Nephron progenitor cell (in vitro differentiated cells): ENCODE results near the gene CDH4.

Experiments
- DNase-seq: peaks from one replicate; pipeline ENCODE4 v3.0.0; 2021
- H3K27ac Mint-ChIP-seq: 2 replicates; pipeline ENCODE4 v1.8.0; 2021; ENCODE audit warnings: mild to moderate bottlenecking, moderate library complexity, mixed read lengths
- H3K27me3 Mint-ChIP-seq: 2 replicates; pipeline ENCODE4 v1.8.0; 2021; ENCODE audit warnings: mild to moderate bottlenecking, low read depth, mixed read lengths; ENCODE audit not compliant: poor library complexity
- H3K36me3 Mint-ChIP-seq: 2 replicates; pipeline ENCODE4 v1.8.0; 2021; ENCODE audit warnings: low read depth, mixed read lengths
- H3K4me1 Mint-ChIP-seq: 2 replicates; pipeline ENCODE4 v1.8.0; 2021; ENCODE audit warnings: mixed read lengths
- H3K4me3 Mint-ChIP-seq: 2 replicates; pipeline ENCODE4 v1.8.0; 2021; ENCODE audit warnings: mild to moderate bottlenecking, moderate library complexity, mixed read lengths
- H3K9me3 Mint-ChIP-seq: 2 replicates; pipeline ENCODE4 v1.8.0; 2021; ENCODE audit warnings: mild to moderate bottlenecking, moderate library complexity, mixed read lengths
- TF ChIP-seq, protein P1 (sequence below): fragments of 200-600 bp; sonication (generic); IDR thresholded peaks from 2 replicates; pipeline ENCODE4 v1.5.0; 2021; ENCODE audit warnings: antibody characterized with exemption

CDH4 gene

DNA sequence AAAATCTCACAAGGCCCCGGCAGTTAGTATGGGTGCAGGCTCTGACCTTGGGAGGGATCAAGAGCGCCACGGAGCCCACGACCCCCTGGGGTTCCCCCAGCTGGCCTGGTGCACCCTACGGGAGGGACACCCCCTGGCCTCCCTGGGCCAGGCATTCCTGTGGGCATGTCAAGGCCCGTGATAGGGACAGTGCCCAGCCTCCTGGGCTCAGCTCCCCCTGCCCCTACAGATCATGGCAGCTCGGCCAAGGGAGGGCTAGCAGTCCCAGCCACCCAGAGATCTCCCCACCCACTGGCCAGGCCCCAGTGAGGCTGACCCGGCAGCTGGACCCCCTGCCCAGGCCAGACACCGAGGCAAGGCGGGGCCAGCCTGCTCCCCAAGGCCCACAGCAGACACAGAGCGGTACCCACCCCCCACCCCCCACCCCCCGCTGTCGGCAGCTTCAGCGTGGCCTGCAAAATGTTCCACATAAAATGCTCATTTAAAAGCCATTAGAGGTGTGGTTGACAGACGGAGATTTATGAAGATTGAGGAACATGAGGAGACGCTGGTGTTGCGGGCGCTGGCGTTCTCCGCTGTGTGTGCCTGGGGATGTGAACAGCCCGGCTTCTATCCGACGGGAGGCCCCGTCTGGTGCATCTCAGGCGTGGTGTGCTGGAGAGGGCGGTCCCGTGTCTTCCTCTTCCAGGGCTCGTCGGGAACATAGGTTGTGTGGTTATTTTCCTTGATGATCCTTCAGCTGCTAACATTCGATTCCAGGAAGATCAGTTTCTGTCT lies 625.1 kb downstream of the CDH4 start:
- H3K9me3 Mint-ChIP-seq: no peaks in the 10 kb centered on the region
- H3K36me3 Mint-ChIP-seq: no peaks in the 10 kb centered on the region
- TF ChIP-seq, protein P1, sequence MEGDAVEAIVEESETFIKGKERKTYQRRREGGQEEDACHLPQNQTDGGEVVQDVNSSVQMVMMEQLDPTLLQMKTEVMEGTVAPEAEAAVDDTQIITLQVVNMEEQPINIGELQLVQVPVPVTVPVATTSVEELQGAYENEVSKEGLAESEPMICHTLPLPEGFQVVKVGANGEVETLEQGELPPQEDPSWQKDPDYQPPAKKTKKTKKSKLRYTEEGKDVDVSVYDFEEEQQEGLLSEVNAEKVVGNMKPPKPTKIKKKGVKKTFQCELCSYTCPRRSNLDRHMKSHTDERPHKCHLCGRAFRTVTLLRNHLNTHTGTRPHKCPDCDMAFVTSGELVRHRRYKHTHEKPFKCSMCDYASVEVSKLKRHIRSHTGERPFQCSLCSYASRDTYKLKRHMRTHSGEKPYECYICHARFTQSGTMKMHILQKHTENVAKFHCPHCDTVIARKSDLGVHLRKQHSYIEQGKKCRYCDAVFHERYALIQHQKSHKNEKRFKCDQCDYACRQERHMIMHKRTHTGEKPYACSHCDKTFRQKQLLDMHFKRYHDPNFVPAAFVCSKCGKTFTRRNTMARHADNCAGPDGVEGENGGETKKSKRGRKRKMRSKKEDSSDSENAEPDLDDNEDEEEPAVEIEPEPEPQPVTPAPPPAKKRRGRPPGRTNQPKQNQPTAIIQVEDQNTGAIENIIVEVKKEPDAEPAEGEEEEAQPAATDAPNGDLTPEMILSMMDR: no peak
- no peak overlapping the region for H3K4me3 Mint-ChIP-seq
- H3K27ac Mint-ChIP-seq: no peak overlapping the region
- DNase-seq: no peak
- peaks cover 4% of the 10 kb centered on the region for H3K4me1 Mint-ChIP-seq
- peaks cover 7% of the 10 kb centered on the region for H3K27me3 Mint-ChIP-seq

DNA sequence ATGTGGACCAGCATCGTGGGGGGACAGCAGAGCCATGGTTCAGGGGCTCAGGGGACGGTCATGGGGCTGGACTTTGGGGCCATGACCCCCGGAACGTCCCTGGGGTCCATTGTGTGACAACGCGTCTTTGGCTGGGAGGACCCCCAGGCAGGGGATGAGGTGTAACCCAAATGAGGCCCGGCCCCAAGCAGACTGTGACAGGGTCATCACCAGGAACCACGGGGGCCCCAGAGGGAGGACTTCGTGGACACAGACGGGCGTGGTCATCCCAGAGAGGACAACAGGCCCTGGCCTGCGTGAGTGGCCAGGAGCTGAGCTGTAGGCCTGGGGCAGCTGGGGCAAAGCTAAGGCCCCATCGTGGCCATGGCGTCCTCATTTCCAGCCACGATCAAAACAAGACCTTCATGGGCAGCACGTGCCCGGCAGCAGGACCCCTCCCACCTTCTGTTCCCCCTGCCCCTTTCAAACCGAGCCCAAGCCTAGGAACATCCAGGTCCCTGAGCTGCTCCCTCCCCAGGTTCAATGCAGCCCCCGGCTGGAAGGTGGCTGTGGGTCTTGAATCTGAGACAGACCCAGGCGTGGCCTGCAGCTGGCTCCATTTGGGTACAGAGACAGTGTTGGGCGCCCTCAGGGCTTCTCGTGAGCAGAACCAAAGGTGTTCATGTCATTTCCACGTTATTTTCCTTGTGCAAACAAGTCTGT lies 625.9 kb downstream of the CDH4 start:
- peaks cover 7% of the 10 kb centered on the region for H3K4me1 Mint-ChIP-seq
- no peak for DNase-seq
- H3K36me3 Mint-ChIP-seq: no peaks in the 10 kb centered on the region
- peaks cover 7% of the 10 kb centered on the region for H3K27me3 Mint-ChIP-seq
- H3K27ac Mint-ChIP-seq: no peak overlapping the region
- H3K4me3 Mint-ChIP-seq: no peak overlapping the region
- H3K9me3 Mint-ChIP-seq: no peaks in the 10 kb centered on the region
- TF ChIP-seq, protein P1: no peak

DNA sequence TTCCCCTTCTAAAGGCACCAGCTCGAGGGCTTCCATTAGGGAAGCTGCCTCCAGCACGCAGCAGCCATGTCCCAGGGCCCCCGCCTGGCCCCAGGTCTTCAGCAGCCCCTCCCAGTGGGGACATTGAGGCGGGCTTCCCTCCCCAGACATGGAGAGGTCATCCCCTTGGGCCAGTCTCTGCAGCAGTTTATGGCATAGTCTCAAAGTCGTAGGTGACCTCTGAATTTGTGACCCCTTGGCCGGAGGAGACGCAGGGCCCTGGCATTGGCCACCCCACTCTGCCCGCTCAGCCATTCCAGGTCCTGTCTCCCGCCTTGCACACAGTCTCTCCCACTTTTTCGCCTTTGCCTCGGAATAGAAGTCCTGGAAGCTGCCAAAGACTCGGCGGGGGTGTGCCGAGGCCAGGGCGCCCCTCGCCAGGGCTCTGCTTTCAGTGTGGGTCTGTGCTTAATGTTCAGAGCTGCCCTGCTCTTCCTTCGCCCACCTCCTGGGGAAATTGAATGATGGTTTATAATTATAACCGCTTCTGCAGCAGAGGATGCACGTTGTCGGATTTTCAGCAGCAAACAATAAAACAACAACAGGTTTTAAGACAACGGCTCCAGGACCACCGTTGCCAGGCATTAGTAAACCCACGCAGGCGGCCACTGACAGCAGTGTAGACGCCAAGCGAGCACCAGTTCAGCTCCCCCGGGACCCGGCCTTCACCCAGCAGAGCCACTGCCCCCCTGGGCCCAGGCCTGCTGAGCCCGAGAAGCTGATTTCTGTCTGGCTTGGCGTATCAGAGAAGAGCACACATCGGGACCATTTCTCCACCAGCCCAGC lies 626.6 kb downstream of the CDH4 start:
- DNase-seq: no peak
- Mint-ChIP-seq H3K27me3 (peaks cover 9% of the 10 kb centered on the region), H3K4me3 (no peak overlapping the region), H3K9me3 (no peaks in the 10 kb centered on the region), H3K36me3 (no peaks in the 10 kb centered on the region), H3K27ac (peak overlapping the region; percentile 54), H3K4me1 (peaks cover 14% of the 10 kb centered on the region)
- TF ChIP-seq, protein P1: no peak

DNA sequence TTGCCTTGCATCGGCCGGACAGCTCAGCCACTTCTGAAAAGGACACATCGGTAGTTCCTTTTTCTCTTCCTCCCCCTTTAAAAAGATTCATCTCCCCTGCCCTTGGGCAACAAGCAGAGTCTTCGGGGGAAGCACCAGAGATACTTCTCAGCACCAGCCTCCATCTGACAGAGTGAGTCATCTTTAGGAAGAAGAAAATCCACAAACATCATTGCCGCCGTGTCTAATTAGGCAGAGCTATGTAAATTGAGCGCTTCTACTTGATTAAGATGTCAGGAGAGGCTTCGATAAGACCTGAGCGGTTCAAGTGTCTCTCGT lies 627.2 kb downstream of the CDH4 start:
- no peaks in the 10 kb centered on the region for H3K9me3 Mint-ChIP-seq
- no peak overlapping the region for H3K4me3 Mint-ChIP-seq
- no peak for DNase-seq
- H3K4me1 Mint-ChIP-seq: peaks cover 20% of the 10 kb centered on the region
- H3K27ac Mint-ChIP-seq: no peak overlapping the region
- H3K36me3 Mint-ChIP-seq: no peaks in the 10 kb centered on the region
- TF ChIP-seq, protein P1: no peak
- H3K27me3 Mint-ChIP-seq: peaks cover 12% of the 10 kb centered on the region

DNA sequence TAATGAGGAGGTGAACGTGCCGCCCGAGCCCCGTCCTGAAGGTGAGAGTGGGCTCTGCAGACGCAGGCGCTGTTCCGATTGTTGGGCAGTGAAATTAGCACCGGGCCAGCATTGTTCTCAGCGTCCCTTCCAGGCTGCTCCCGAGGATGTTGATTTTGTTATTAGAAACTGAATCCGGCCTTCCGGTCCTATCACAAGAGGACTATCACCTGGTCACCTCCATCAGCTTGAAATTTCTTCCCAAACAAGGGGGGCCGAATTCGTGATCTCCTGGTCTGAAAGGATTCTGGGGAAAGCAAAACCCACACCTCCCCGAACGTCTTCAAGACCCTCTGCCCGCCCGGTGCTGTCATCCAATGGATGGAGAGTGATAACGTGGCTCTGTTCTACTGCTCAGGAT lies 627.6 kb downstream of the CDH4 start:
- Mint-ChIP-seq H3K9me3 (no peaks in the 10 kb centered on the region), H3K36me3 (no peaks in the 10 kb centered on the region), H3K27ac (no peak overlapping the region), H3K4me3 (no peak overlapping the region), H3K27me3 (peaks cover 12% of the 10 kb centered on the region), H3K4me1 (peaks cover 20% of the 10 kb centered on the region)
- TF ChIP-seq, protein P1: no peak
- no peak for DNase-seq
